ENCODE measurements around the gene NUP93. TPM values are rescaled to one million over a fixed set of nuclear protein-coding genes. Genes with fewer than 3 reads are reported as not detected.

The NUP93 gene
- total RNA-seq, 1 donor from 2014 or later: 49.4 TPM

DNA sequence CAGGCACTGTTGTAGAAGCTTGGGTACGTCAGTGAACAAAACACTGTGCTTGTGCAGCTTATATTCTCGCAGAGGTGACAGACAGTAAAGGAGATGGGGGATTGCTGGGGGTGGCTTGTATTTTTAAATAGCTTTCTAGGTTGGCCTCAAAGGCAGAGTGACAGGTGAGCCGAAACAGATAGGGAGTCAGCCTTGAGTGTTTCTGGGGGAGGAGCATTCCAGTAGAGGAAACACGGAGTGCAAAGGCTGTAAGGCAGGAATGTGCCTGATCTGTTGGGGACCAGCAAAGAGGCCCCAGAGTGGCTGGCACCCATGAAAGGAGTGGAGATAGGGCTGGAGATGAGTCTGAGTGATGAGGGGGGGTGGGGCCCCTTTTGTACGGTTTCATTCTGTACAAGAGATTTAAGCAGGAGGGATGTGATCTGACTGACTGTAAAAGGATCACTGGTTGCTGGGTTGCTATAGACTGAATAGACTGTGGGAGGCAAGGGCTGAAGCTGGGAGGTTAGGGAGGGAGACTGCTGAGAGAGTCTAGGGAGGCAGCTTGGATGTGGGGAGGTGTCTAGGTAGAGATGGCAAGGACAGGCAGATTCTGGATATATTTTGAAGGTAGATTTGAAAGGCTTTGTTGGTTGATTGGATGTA is 15.2 kb downstream of the NUP93 start:
- ATAC-seq (peak; percentile 45 to 49), DNase-seq (no peak)
- Histone ChIP-seq H3K36me3 (peaks cover 7% of the 10 kb centered on the region), H3K9me3 (no peaks in the 10 kb centered on the region), H3K27me3 (ENCODE audit: low read depth) (no peaks in the 10 kb centered on the region), H3K4me1 (peaks cover 43% of the 10 kb centered on the region), H3K4me3 (no peak overlapping the region), H3K27ac (no peak overlapping the region)
- intact Hi-C loops (cut with DNase I): no loop called here
- TF ChIP-seq, protein P1, sequence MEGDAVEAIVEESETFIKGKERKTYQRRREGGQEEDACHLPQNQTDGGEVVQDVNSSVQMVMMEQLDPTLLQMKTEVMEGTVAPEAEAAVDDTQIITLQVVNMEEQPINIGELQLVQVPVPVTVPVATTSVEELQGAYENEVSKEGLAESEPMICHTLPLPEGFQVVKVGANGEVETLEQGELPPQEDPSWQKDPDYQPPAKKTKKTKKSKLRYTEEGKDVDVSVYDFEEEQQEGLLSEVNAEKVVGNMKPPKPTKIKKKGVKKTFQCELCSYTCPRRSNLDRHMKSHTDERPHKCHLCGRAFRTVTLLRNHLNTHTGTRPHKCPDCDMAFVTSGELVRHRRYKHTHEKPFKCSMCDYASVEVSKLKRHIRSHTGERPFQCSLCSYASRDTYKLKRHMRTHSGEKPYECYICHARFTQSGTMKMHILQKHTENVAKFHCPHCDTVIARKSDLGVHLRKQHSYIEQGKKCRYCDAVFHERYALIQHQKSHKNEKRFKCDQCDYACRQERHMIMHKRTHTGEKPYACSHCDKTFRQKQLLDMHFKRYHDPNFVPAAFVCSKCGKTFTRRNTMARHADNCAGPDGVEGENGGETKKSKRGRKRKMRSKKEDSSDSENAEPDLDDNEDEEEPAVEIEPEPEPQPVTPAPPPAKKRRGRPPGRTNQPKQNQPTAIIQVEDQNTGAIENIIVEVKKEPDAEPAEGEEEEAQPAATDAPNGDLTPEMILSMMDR (IDR thresholded peaks at IDR 0.05): no peak

DNA sequence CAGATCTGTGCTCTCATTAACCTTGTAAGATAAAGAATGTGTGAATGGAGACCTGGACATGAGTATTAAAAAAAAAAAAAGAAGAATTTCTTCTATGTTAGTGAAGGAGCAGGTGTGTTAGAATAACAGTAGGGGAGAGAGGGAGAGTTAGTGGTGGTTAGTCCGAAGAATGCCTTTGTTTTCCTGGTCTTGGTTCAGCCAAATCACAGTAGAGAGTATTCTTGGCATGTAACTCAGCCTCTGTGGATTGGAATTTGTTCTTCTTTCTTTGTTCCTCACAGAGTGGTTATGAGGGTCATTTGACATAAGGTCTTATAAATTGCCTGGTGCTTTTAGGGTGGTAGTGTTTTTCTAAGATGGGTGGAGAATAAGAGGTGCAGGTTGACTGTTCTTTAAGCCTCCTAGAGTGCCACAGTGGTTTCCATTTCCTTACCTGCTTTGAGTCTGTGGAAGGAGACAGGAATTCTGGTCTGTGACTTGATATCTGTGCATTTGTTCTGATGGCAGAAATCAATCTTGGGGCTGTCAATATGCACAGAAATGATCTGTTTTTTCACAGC is 17.6 kb downstream of the NUP93 start:
- Histone ChIP-seq H3K36me3 (peaks cover 7% of the 10 kb centered on the region), H3K4me1 (peaks cover 46% of the 10 kb centered on the region), H3K27ac (peak overlapping the region; percentile 12), H3K4me3 (no peak overlapping the region), H3K9me3 (no peaks in the 10 kb centered on the region), H3K27me3 (ENCODE audit: low read depth) (no peaks in the 10 kb centered on the region)
- ATAC-seq: no peak
- DNase-seq: no peak
- intact Hi-C loops (cut with DNase I): no loop called here
- TF ChIP-seq, protein P1 (IDR thresholded peaks at IDR 0.05): no peak

DNA sequence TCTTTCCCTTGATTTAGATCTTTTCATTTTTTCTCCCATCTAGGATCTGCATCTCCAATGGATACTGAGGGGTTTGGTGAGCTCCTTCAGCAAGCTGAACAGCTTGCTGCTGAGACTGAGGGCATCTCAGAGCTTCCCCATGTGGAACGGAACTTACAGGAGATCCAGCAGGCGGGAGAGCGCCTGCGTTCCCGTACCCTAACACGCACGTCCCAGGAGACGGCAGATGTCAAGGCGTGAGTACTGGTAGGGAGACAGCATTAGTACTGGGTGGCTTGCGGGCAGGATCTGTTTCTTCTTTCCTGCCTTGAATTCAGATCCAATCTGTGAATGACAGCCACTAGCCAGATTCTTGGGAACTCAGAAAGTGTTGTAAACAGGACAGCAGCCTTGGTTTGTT is 18.3 kb downstream of the NUP93 start:
- intact Hi-C loops (cut with DNase I): no loop called here
- Histone ChIP-seq H3K4me1 (peaks cover 44% of the 10 kb centered on the region), H3K4me3 (no peak overlapping the region), H3K27ac (peak overlapping the region; percentile 12), H3K9me3 (no peaks in the 10 kb centered on the region), H3K27me3 (ENCODE audit: low read depth) (no peaks in the 10 kb centered on the region), H3K36me3 (peaks cover 7% of the 10 kb centered on the region)
- DNase-seq (no peak), ATAC-seq (no peak)
- TF ChIP-seq, protein P1 (IDR thresholded peaks at IDR 0.05): no peak

DNA sequence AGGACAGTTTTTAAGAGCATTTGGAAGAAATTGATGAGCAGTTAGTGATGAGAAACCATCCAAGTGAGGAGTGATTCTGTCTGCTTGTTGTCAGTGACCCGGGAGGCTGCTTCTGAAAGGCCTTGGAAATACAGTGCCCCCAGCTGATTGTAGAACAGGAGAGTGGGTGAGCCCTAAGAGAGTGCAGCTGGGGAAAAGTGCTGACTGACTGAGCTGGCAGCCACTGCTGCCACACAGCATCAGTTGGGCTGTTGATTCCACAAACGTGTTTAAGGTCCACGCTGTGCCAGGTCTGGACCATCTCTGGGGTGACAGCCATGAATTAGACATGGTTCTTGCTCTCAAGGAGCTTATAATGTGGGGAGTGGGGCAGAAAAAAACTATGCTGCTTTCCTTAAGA is 18.9 kb downstream of the NUP93 start:
- no peak overlapping the region for H3K27ac ChIP-seq
- TF ChIP-seq, protein P1 (IDR thresholded peaks at IDR 0.05): no peak
- no peaks in the 10 kb centered on the region for H3K27me3 ChIP-seq (ENCODE audit: low read depth)
- DNase-seq: no peak
- intact Hi-C loops (cut with DNase I): no loop called here
- ATAC-seq: peak in 1 of 2 donors; percentile 19
- peaks cover 44% of the 10 kb centered on the region for H3K4me1 ChIP-seq
- H3K36me3 ChIP-seq: peaks cover 7% of the 10 kb centered on the region
- H3K4me3 ChIP-seq: no peak overlapping the region
- no peaks in the 10 kb centered on the region for H3K9me3 ChIP-seq

DNA sequence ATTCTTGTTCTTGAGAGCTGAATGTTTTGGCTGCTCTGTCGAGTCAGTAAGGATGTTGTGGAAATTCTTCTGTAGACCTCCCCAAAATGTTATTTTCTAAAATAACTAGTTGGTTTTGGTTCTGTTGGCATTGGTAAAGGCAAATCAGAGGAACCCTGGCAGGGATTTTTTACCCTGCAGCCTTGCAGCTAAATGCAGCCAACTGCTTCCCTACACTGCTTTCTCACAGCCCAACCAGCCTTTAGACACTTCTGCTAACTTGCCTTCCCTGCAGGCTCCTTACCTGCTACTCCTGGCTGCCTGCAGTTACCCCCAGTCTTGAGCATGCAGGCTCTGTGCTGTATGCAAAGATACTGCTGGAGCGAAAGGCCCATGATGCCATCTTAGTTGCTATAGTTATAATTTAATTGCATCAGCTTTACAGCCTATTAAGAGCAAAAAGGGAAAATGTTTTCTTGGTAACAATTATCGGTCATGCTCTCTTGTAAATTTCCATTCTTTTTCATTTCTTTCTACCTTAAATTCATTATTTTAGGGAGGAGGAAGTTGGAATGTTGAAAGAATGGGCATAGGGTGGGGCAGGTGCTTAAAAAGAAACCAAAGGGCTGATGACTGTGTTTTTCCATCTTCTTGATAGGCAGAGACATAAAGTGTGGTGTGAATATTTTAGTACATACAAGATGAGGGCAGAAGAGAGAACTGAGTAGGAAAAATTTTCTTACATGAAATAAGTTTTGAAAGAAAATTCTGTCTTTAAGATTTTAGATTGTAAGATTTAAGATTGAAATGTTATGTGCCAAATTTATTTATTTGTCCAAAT is 20.0 kb downstream of the NUP93 start:
- no peak overlapping the region for H3K27ac ChIP-seq
- TF ChIP-seq, protein P1 (IDR thresholded peaks at IDR 0.05): no peak
- DNase-seq (no peak), ATAC-seq (peak in 1 of 2 donors; percentile 39)
- no peaks in the 10 kb centered on the region for H3K27me3 ChIP-seq (ENCODE audit: low read depth)
- peaks cover 7% of the 10 kb centered on the region for H3K36me3 ChIP-seq
- H3K4me3 ChIP-seq: no peak overlapping the region
- intact Hi-C loops (cut with DNase I): no loop called here
- H3K9me3 ChIP-seq: no peaks in the 10 kb centered on the region
- peaks cover 44% of the 10 kb centered on the region for H3K4me1 ChIP-seq

All from lower lobe of right lung (tissue), 2 donors.